GM15510 (cell line): ENCODE results near the gene CSN1S1.

ENCODE experiments used
- POLR2A ChIP-seq: IDR thresholded peaks from 3 replicates; pipeline ENCODE4 v1.6.1; 2011; ENCODE audit warnings: borderline replicate concordance; ENCODE audit not compliant: insufficient read length; ENCODE audit errors: extremely low read depth

Gene CSN1S1

DNA sequence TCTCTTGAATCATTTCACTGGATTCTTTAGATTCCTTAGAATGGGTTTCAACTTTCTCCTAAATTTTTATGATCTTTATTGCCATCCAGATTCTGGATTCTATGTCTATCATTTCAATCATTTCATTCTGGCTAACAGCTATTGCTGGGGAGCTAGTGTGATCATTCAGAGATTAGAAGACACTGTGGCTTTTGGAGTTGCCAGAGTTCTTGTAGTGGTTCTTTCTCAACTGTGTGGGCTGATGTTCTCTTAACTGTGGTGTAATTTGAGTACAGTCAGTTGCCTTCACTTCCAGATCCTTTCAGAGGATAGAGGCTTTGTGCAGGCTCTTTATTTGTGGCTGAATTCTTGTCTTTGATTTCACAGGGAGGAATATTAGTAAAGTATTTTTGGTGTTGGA is 46.7 kb downstream of the CSN1S1 start:
- no peak for TF ChIP-seq POLR2A

DNA sequence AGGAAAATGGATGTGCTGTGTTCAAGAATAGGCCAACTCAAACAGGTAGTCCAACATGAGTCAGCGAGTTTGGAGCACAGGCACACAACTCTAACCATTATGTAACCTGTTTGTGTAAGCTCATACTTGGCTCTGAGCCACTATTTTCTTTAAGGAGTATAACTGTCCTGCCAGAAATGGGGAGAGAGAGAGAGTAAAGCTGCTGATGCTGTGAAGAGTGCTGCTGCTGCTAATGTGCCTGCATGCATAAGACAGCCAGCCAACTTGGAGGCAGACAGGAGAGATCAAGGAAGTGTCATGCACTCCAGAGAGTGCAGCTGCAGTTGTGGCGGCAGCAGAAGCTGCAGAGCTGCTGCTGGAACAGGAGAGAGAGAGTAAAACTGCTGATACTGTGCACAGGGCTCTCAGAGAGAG is 53.2 kb downstream of the CSN1S1 start:
- TF ChIP-seq POLR2A, result no peak

DNA sequence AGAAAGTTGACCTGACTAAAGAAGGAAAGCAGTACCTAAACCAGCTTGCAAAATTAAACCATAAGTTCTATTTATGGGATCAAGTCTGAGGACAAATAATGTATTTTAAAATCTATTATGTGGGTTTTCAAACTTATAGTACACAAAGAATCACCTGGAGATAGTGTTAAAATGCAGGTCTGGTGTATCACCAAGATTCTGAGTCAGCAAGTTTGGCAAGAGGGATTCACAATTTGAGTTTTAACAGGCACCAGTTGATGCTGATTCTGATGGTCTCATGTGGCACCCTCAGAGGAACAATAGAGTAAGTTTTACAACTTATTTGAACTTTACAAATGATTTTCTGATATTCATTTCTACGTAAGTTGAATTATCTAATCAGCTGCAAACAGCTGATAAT is 55.8 kb downstream of the CSN1S1 start:
- no peak for TF ChIP-seq POLR2A

DNA sequence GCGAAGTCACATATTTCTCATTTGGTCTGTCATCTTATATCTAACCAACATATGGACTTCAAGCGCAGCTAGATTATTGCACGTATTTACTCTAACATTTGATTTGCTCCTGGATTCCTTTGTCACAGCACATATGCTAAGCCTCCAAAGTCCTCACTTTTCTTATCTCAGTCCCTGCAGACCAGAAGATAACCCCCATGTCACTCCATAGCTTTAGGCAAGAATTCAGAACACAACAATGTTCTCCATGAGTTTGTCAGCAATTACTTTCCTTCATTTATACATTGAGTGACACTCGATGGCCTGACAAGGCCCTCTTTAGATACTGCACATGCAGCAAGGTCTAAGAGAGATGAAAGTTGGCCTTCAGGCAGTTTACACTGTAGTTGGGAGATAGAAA is 60.1 kb downstream of the CSN1S1 start:
- TF ChIP-seq POLR2A, result no peak

DNA sequence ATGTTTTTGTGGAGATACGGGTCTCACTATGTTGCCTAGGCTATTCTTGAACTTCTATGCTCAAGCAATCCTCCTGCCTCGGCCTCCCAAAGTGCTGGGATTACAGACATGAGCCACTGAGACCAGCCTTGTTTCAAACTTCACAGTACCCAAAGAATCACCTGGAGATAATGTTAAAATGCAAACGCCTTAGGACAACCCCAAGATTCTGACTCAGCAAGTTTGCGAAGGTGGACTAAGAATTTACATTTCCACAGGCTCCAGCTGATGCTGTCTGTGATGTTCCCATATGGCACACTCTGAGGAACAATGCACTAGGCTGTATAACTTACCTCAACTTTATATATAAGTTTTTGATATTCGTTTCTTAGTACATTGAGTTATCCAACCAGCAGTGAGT is 63.9 kb downstream of the CSN1S1 start:
- TF ChIP-seq POLR2A, result no peak

DNA sequence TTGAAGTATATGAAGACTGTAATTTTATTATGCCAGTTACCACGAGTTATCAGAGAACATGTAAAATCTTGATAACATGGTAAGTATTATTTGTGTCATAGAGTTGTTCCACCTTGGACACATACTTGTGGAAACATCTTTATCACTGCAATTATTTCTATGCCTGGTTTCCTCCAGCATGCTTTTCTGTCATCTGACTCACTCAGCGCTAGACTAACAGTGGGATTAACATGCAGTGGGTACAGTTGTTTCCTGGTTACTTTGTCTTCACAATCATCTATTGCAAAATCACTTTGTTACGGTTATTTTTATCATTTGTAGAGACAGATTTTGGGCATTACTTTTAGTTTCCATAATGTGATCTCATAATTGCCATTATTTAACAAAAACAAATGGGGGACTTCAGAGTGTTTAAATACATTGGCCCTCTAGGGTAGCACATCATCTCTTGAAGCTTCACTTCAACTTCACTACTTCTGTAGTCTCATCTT is 64.7 kb downstream of the CSN1S1 start, which contains the start of gene STATH:
TSS of gene STATH (plus strand) at position 441 of the 491 bp plus-strand sequence. CDS start 2,472 bp downstream, outside the sequence.
- no peak for TF ChIP-seq POLR2A
